ENCODE measurements around the gene IGF2BP2.
"Not testable (repeated sequence)": the region's sequence is repeated elsewhere in the genome, so short reads cannot be mapped to it uniquely, and the experiment has no call there.

Gene IGF2BP2

GRCh38 chr3:185657691-185658503 lies 166.9 kb downstream of the IGF2BP2 start:
- DNase-seq = no peak

- no peak for DNase-seq
Measured at GRCh38 chr3:185657211-185657610, 167.6 kb downstream of the IGF2BP2 start.

- DNase-seq = no peak
Measured at GRCh38 chr3:185656321-185656840, 168.5 kb downstream of the IGF2BP2 start.

- DNase-seq = no peak
Measured at GRCh38 chr3:185655426-185656320, 169.2 kb downstream of the IGF2BP2 start.

- no peak for DNase-seq
Measured at GRCh38 chr3:185654758-185655145, 170.1 kb downstream of the IGF2BP2 start.

- no peak for DNase-seq
Measured at GRCh38 chr3:185653949-185654757, 170.7 kb downstream of the IGF2BP2 start.

GRCh38 chr3:185651971-185652370 lies 172.9 kb downstream of the IGF2BP2 start:
- no peak for DNase-seq

- no peak for DNase-seq
Measured at GRCh38 chr3:185649414-185649813, 175.4 kb downstream of the IGF2BP2 start.

- no peak for DNase-seq
Measured at GRCh38 chr3:185648396-185648795, 176.4 kb downstream of the IGF2BP2 start.

- no peak for DNase-seq
Measured at GRCh38 chr3:185647880-185648210, 177.0 kb downstream of the IGF2BP2 start.

- DNase-seq = no peak
Measured at GRCh38 chr3:185647134-185647879, 177.5 kb downstream of the IGF2BP2 start.

- no peak for DNase-seq
Measured at GRCh38 chr3:185646382-185647133, 178.3 kb downstream of the IGF2BP2 start.

GRCh38 chr3:185645596-185646381 lies 179.1 kb downstream of the IGF2BP2 start:
- no peak for DNase-seq

- DNase-seq = not testable (repeated sequence)
Measured at GRCh38 chr3:185645191-185645590, 179.7 kb downstream of the IGF2BP2 start.

GRCh38 chr3:185640308-185640707 lies 184.5 kb downstream of the IGF2BP2 start:
- DNase-seq = no peak

- DNase-seq = no peak
Measured at GRCh38 chr3:185639632-185640206, 185.1 kb downstream of the IGF2BP2 start.

GRCh38 chr3:185638651-185639050 lies 186.2 kb downstream of the IGF2BP2 start:
- not testable (repeated sequence) for DNase-seq

- DNase-seq = no peak
Measured at GRCh38 chr3:185637388-185637787, 187.5 kb downstream of the IGF2BP2 start.

- DNase-seq = no peak
Measured at GRCh38 chr3:185632996-185633395, 191.8 kb downstream of the IGF2BP2 start.
